GM18499 (cell line): Measurements from ENCODE around the gene MED27.

Experiments used
- ATAC-seq: cut with Tn5 transposase; IDR thresholded peaks from one replicate; pipeline ENCODE4 v1.9.1; 2021; ENCODE audit warnings: moderate number of reproducible peaks; ENCODE audit not compliant: insufficient read depth, unreplicated experiment

The MED27 gene

GRCh38 chr9:131870156-131870555 is 209.5 kb downstream of the MED27 start:
- ATAC-seq, result no peak

DNA sequence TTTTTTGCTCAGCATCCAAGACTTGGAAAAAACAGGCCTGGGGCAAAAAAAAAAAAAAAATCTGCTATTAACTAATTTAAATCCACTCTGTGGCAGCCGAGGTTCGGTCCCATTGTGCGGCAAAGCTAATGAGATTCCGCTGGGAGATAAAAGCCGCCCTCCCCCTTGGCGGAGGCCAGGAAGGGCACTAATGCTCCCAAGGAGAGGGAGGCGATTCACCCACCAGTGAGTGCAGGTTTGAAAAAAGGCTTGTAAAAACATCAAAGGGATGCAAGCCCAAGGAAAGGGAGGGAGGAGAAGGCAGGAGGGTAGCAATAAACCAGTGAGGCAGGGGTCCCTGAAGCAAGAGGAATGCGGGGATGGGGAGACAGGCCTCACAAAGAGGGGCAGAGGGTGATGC is 210.3 kb downstream of the MED27 start:
- no peak for ATAC-seq

- no peak for ATAC-seq
Observed at GRCh38 chr9:131868766-131869165, 210.9 kb downstream of the MED27 start.

DNA sequence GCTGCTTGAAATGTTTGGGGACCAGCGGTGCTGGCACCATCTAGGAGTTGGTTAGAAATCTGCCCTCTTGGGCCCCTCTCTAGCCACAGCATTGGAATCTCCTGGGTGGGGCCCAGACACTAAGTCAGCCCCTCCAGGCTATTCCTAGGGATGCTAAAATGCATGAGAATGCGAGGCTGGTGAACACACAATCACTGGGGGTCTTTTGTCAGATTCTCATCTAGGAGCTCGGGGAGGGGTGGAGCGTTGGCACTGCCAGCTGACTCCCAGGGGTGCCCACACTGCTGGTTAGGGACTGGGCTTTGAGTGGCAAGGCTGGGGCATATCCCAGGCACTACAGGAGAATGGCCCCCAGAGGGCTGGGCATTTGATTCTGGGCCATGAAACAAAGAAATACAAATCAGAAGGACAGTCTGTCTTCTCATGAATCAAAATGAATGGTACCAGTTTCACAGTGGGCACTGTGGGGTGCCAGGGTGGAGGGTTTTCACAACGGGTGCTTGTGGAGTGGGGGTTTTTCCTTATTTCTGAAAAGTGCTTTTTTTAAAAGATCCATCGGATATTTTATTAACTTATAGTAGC is 212.0 kb downstream of the MED27 start:
- ATAC-seq, result no peak

DNA sequence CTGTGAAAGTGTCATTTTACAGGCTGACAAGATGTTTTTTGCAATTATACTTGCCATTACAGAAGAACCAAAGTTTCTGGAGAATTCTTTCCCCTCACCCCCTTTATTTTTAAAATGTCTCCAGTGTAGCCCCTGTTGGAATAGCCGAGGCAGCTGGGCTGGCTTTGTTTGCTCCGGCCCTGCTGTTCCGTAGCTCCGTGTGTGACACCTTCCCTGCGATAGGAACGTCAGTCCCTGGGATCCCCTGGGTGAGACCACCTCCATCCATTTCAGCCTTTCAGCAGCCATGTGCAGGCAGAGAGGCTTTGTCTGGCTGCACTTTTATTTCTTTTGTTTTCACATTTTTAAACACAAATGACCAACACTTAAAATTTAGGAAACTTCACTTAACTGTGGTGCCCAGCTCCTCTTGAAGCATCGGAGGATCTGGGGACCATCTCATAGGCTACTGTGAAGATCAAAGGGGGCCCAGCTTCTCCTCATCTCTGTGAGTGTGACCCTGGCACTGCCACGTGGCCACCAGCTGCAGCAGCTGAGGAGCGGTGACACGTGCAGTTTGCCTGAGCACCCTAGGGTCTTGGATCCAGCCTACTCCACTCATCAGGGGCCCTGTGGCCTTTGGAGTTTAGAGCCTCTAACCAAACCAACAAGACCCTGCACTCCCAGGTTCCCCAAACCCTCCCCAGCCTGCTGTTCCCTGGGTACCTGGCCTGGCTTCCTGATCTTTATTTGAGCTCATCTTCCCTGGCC is 214.0 kb downstream of the MED27 start:
- no peak for ATAC-seq

GRCh38 chr9:131864531-131864930 is 215.1 kb downstream of the MED27 start:
- ATAC-seq, result no peak

- ATAC-seq, result no peak
Observed at GRCh38 chr9:131863306-131863896, 216.3 kb downstream of the MED27 start.

DNA sequence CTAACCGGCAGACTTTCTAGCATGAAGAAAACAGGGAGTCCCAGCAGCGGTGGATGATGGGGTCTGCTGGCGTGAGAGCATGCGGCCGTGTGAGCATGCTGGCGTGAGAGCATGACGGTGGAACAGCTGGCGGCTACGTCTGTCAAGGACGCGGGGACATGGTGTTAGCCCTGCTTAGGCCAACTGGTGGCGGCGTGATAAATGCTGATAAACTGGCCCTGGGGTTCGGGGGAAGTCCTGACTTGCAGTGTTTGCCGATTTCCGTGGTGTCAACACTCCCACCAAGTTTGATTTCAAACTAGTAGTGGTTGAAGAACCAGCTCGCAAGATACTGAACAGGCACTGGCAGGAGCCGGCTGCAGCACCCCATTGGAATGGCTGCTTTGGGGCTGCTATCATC is 217.4 kb downstream of the MED27 start:
- no peak for ATAC-seq

- ATAC-seq, result no peak
Observed at GRCh38 chr9:131860430-131860829, 219.2 kb downstream of the MED27 start.

- ATAC-seq, result no peak
Observed at GRCh38 chr9:131858147-131858546, 221.5 kb downstream of the MED27 start.

DNA sequence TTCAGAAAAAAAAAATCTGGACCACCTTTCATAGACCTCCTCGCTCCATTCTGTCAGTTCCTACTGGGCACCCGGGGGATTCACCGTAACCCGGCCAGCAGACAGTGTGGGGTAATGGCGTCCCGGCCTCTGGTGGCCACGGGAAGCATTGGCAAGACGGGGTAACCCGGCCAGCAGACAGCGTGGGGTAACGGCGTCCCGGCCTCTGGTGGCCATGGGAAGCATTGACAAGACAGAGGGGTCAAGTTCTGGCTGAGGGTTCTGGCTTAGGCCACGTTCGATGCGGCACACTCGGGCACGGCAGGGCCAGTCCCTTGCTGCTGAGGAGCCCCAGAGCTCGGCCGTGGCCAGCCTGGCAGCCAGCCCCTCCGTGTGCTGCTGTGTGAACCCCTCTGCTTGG is 223.6 kb downstream of the MED27 start:
- no peak for ATAC-seq

DNA sequence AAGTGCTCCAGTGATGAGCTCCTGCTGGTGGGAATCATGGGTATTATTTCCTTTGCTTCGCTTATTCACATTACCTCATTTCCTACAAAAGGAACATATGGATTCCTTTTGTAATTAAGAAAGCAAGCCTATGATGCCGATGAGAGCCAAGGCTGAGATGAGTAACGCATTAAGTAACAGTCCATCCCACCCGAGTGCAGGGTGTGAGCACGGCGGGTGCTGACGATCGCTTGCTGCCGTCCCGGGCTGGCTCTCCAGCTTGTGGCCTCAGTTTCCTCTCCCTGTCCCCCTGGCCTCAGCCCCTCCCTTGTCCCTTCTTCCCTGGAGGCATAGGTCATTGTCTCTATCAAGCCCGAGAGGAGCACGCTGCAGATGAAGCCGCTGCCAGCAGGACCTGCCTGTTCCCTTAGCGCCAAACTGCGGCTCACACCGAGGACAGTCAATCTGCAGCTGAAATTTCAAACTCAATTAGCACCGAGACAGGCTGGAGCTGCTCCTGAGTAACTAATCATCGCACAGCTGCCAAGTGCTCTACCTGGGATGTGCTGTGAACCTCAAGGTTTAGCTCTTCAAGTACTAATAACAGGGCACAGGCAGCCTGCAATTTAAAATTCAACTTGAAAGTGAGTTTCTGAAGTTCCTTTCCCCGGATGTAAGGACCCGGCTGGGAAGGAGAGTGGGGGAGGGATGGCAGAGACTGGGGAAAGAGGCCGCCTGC is 224.6 kb downstream of the MED27 start:
- ATAC-seq, result no peak

GRCh38 chr9:131854334-131854733 is 225.3 kb downstream of the MED27 start:
- ATAC-seq, result no peak

DNA sequence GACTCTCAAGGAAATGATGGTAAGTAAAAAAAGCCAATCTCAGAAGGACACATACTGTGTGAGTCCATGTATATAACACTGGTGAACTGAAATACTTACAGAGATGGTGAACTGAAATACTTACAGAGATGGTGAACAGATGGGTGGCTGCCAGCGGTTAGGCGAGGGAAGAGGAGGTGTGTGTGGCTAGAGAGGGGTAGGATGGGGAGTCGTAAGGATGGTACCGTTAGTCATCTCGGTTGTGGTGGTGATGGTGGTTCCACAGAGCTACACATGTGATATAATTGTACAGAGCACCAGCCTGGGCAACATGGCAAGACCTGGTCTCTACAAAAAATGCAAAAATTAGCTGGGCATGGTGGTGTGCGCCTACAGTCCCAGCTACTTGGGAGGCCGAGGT is 226.2 kb downstream of the MED27 start:
- ATAC-seq, result no peak

- ATAC-seq, result no peak
Observed at GRCh38 chr9:131851414-131851813, 228.3 kb downstream of the MED27 start.

GRCh38 chr9:131849391-131849790 is 230.3 kb downstream of the MED27 start:
- no peak for ATAC-seq

DNA sequence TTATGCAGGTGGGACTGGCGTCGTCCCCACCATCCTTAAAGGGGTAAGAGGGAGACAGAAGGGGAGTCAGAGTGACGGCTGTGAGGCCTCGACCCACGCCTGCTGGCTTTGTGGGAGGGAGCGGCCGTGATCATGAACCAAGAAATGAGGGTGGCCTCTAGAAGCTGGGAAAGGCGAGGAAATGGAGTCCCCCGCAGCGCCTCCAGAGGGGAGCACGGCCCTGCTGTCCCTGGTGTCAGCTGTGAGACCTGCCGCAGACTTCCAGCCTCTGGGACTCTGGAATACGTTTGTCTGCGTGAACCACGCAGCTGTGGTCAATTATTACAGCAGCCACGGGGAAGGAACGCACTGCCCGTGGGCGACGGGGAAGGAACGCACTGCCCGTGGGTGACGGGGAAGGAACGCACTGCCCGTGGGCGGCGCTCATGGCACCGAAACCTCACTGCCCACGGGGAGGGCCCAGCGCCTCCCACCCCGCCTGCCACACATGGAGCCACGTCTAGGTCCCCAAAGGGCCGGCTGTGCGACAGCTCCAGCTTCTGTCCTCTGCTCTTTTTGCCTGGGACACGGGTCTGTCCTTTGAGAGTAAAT is 231.0 kb downstream of the MED27 start:
- no peak for ATAC-seq

DNA sequence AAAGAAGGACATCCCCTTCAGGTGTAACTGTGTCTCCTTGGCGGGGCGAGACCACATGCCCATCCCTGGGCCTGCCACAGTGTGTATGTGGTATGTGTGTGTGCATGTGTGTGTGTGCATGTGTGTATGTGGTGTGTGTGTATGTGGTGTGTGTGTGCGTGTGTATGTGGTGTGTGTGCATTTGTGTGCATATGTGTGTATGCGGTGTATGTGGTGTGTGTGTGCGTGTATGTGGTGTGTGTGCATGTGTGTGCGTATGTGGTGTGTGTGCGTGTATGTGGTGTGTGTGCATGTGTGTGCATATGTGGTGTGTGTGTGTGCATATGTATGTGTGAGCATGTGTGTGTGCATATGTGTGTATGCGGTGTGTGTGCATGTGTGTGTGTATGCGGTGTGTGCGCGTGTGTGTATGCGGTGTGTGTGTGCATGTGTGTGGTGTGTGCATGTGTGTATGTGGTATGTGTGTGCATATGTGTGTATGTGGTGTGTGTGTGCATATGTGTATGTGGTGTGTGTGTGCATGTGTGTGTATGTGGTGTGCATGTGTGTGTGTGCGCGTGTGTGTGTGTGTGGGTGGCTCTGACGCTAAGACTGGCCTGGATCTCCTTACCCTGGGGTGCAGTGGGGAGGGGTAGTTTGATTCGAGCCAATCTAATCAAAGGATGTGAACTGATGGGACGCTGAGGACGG is 231.9 kb downstream of the MED27 start:
- ATAC-seq, result no peak

DNA sequence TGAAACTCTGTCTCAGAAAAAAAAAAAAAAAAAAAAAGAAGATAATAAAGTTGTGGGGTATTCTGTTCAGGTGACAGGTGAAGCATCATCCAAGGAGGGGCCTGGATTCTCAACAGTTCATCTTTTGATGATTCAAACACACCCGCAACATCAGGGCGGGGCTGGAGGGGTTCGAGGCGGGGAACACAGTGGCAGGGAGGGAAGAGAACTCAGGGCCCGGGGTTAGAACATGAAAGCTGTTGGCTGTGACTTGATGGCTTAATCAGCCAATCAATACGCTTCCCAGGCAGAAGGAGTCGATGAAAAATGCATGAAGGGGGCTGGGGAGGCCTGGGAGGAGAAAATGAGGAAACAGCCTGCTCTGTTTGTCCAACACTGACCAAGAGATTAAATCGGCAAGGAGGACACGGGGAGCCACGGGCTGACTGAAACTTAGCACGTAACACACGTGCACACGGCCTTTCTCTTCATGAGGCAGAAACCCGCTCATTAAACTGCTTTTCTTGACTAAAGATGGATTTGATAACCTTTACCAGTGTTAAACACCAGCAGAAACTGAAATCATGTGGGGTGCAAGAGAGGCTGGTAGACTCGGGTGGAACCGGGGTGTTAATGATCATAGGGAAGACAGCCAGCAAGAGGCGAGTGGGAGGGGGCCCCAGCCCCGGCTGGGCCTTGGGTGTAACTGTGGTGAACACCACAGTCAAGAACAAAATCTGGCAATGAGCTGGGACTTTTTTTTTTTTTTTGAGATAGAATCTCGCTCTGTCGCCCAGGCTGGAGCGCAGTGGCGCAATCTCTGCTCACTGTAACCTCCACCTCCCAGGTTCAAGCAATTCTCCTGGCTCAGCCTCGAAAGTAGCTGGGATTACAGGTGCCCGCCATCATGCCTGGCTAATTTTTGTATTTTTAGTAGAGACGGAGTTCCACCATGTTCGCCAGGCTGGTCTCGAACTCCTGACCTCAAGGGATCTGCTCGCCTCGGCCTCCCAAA is 234.1 kb downstream of the MED27 start:
- no peak for ATAC-seq
